ENCODE measurements around the gene BICD1.

DNA sequence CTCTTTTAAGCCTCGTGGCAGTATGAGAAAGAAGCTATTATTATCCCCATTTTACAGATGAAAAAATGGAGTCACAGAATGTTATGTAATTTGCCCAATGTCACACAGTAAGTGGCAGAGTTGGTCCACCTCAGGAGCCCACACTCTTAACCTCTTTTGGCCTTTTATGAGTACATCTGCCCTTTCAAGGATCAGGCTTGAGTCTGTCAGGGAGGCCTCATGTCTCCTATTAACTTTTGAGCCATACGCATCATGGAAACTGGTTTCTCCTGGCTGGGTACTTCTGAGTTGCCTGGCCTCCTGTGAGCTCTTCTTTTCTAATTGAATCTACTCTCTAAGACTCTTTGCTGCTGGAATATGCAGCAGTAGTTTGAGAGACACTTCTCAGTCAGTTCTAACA lies 101.7 kb downstream of the BICD1 start:
- TF ChIP-seq ZNF274 (IDR thresholded peaks at IDR 0.05; ENCODE audit: low read depth, low read length) (no peak), SUZ12 (IDR thresholded peaks at IDR 0.05; ENCODE audit: extremely low read depth, insufficient read depth, insufficient read length) (no peak), YY1 (IDR thresholded peaks at IDR 0.05; ENCODE audit: insufficient read depth, insufficient read length) (no peak)

Measured in NT2/D1 (cell line).